IPS DF 6.9 (cell line): ENCODE data around the gene FAM3C.

ENCODE experiments used
- DNase-seq: peaks from one replicate; pipeline ENCODE4 v3.0.0-alpha.2; 2013; ENCODE audit warnings: low read depth, low spot score
- H3K27ac ChIP-seq: one replicate; pipeline ENCODE4 v1.5.1; 2013; ENCODE audit warnings: low read length, control low read depth
- H3K27me3 ChIP-seq: 2 replicates; pipeline ENCODE4 v1.6.1; 2013; ENCODE audit warnings: mild to moderate bottlenecking, low read length; ENCODE audit not compliant: control insufficient read depth, insufficient read depth
- H3K36me3 ChIP-seq: 2 replicates; pipeline ENCODE4 v1.6.1; 2013; ENCODE audit warnings: low read length; ENCODE audit not compliant: control insufficient read depth, insufficient read depth
- H3K4me1 ChIP-seq: 2 replicates; pipeline ENCODE4 v1.6.1; 2013; ENCODE audit warnings: low read length; ENCODE audit not compliant: control insufficient read depth, insufficient read depth
- H3K4me3 ChIP-seq: 2 replicates; pipeline ENCODE4 v1.5.1; 2013; ENCODE audit warnings: mild to moderate bottlenecking, low read length
- H3K9me3 ChIP-seq: 2 replicates; pipeline ENCODE4 v1.6.1; 2013; ENCODE audit warnings: low read length, inconsistent platforms; ENCODE audit not compliant: control insufficient read depth, insufficient read depth
- WGBS: extraction: QIAGEN DNeasy Blood & Tissue Kit; methylation state at CpG from one replicate; pipeline ENCODE4 v1.1.7; 2013; ENCODE audit warnings: mixed read lengths, missing lambda C conversion rate; ENCODE audit not compliant: insufficient read length, insufficient coverage; 5-methylcytosine and 5-hydroxymethylcytosine counted together

Gene FAM3C

DNA sequence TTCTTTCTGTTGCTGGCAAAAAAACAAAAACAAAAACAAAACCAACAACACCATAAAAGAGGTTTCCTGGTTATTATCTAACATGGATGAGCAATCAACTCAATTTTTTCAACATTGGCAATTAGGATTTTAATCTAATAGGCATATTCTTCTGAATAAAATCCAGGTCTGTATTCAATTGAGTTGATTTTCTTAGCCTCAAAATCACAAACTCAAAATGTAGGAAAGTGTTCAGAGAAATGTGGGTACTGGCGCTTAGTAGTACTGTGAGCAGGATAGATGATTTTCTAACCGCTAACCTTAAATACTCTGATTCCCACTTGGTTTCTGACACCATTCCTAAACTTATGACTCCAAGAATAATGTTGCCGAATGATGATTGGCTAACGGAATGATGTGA is 61.7 kb downstream of the FAM3C start:
- no CpG with 5 or more reads among the region's 4 CpGs for WGBS
- no peak for DNase-seq
- H3K4me3 ChIP-seq = no peak overlapping the region
- H3K27ac ChIP-seq = no peak overlapping the region
- H3K27me3 ChIP-seq = peaks cover 5% of the 10 kb centered on the region; the same call in 1 of the 2 replicates
- no peaks in the 10 kb centered on the region for H3K9me3 ChIP-seq
- no peaks in the 10 kb centered on the region for H3K36me3 ChIP-seq
- H3K4me1 ChIP-seq = no peaks in the 10 kb centered on the region

DNA sequence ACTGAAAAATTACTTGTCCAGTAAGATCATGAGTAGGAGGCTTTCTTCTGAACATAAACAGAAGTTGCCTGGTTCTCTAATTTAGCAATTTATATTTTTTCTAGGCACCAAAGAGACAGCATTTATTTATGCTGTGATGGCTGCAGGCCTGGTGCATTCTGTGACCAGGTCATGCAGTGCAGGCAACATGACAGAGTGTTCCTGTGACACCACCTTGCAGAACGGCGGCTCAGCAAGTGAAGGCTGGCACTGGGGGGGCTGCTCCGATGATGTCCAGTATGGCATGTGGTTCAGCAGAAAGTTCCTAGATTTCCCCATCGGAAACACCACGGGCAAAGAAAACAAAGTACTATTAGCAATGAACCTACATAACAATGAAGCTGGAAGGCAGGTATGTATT is 64.5 kb downstream of the FAM3C start:
- H3K4me3 ChIP-seq = no peak overlapping the region
- no peak for DNase-seq
- peaks cover 7% of the 10 kb centered on the region; the same call in 1 of the 2 replicates for H3K27me3 ChIP-seq
- no peaks in the 10 kb centered on the region for H3K4me1 ChIP-seq
- H3K27ac ChIP-seq = no peak overlapping the region
- WGBS = no CpG with 5 or more reads among the region's 5 CpGs
- no peaks in the 10 kb centered on the region for H3K9me3 ChIP-seq
- no peaks in the 10 kb centered on the region for H3K36me3 ChIP-seq

GRCh38 chr7:121331048-121331447 is 65.1 kb downstream of the FAM3C start:
- no peak overlapping the region for H3K27ac ChIP-seq
- peaks cover 7% of the 10 kb centered on the region; the same call in 1 of the 2 replicates for H3K27me3 ChIP-seq
- no peaks in the 10 kb centered on the region for H3K4me1 ChIP-seq
- no peaks in the 10 kb centered on the region for H3K36me3 ChIP-seq
- no peak overlapping the region for H3K4me3 ChIP-seq
- WGBS = no CpG with 5 or more reads among the region's 4 CpGs
- DNase-seq = no peak
- H3K9me3 ChIP-seq = no peaks in the 10 kb centered on the region

DNA sequence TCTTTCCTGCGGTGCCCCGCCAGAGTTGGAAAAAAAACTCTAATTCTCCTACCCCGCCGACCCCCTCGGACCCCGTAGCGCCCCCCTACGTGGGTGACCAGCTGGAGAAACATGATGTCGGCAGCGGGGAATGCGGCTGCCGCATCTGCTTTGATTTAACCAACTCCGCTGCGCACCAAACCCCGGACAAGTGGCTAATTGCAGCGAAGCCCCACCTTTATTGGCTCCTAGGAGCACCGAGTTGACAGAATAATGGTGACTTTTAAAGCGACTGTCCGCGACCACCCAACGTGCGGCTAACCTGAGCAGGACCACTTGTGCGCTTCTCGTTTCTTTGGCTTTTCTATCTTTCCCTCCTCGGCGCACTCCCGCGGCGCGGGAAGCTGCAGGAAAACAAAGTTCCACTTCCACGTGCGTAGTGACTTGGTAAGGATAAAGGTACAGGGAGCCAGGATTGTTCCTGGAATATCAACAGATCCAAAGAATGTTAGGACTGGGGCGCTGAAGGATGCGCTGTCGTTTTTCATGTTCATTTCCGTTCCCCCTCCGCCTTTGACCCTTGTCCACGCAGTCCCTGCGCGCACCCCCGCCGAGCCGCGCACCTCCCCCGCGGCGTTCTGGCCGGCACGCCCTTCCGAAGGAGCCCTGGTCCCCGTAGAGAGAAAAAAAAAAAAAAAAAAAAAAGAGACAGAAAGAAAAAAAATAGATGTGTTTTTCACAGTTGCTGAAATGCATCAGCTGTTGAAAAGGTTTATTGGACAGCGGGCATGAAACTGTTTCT is 65.9 kb downstream of the FAM3C start:
- no peaks in the 10 kb centered on the region for H3K4me1 ChIP-seq
- no peak overlapping the region for H3K27ac ChIP-seq
- no peaks in the 10 kb centered on the region for H3K9me3 ChIP-seq
- no peaks in the 10 kb centered on the region for H3K36me3 ChIP-seq
- WGBS = no CpG with 5 or more reads among the region's 52 CpGs
- no peak for DNase-seq
- H3K4me3 ChIP-seq = peak overlapping the region; percentile 46; the same call in 1 of the 2 replicates
- peaks cover 7% of the 10 kb centered on the region; the same call in 1 of the 2 replicates for H3K27me3 ChIP-seq

DNA sequence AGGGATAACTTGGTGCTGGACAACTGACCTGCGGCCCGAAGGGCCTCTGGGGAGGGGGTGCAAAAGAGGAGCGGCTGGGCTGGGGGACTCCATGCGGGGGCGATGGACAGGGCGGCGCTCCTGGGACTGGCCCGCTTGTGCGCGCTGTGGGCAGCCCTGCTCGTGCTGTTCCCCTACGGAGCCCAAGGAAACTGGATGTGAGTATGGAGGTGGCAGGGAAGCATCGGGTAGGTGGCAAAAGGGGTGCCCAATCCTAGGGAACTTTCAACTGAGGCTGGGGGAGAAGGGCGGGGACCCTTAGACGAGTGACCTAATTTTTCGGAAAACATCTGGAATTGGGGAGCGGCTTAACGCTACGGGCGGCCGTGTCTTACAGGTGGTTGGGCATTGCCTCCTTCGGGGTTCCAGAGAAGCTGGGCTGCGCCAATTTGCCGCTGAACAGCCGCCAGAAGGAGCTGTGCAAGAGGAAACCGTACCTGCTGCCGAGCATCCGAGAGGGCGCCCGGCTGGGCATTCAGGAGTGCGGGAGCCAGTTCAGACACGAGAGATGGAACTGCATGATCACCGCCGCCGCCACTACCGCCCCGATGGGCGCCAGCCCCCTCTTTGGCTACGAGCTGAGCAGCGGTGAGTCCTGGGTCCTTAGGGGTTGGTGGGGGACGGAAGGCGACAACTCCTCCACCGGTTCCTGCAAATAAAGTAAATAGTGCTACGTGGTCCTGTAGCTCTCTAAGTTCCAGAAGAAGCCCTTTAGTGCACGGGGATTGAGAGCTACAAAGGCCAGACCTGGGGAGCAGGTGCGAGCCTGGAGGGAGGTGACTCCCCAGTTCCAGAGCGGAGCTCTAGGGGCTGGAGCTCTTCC is 66.7 kb downstream of the FAM3C start:
- Histone ChIP-seq H3K36me3 (no peaks in the 10 kb centered on the region), H3K27me3 (peaks cover 7% of the 10 kb centered on the region; the same call in 1 of the 2 replicates), H3K4me1 (no peaks in the 10 kb centered on the region), H3K9me3 (no peaks in the 10 kb centered on the region), H3K4me3 (peak overlapping the region; percentile 46; the same call in 1 of the 2 replicates), H3K27ac (no peak overlapping the region)
- no peak for DNase-seq
- WGBS = no CpG with 5 or more reads among the region's 47 CpGs

- H3K36me3 ChIP-seq = no peaks in the 10 kb centered on the region
- H3K4me1 ChIP-seq = no peaks in the 10 kb centered on the region
- peak within 1 kb of the TSS; percentile 46; the same call in 1 of the 2 replicates for H3K4me3 ChIP-seq
- no peaks in the 10 kb centered on the region for H3K9me3 ChIP-seq
- no CpG with 5 or more reads among the region's 27 CpGs for WGBS
- H3K27ac ChIP-seq = no peak within 1 kb of the TSS
- peaks cover 7% of the 10 kb centered on the region; the same call in 1 of the 2 replicates for H3K27me3 ChIP-seq
- no peak for DNase-seq
Measured at GRCh38 chr7:121328508-121329190, 67.5 kb downstream of the FAM3C start, which contains the start of gene WNT16. Gene WNT16 (plus strand): TSS chr7:121329000. CDS start chr7:121329293, 293 bp downstream.

GRCh38 chr7:121327671-121328070 is 68.4 kb downstream of the FAM3C start:
- no peak for DNase-seq

GRCh38 chr7:121323515-121324302 is 72.4 kb downstream of the FAM3C start:
- no peaks in the 10 kb centered on the region for H3K36me3 ChIP-seq
- H3K9me3 ChIP-seq = no peaks in the 10 kb centered on the region
- H3K27ac ChIP-seq = no peak overlapping the region
- H3K4me3 ChIP-seq = no peak overlapping the region
- H3K4me1 ChIP-seq = no peaks in the 10 kb centered on the region
- no peak for DNase-seq
- WGBS = no CpG with 5 or more reads among the region's 5 CpGs
- peaks cover 2% of the 10 kb centered on the region; the same call in 1 of the 2 replicates for H3K27me3 ChIP-seq

More at GRCh38 chr7:121327671-121328070, 68.4 kb downstream of the FAM3C start:
- Histone ChIP-seq H3K4me1 (no peaks in the 10 kb centered on the region), H3K9me3 (no peaks in the 10 kb centered on the region), H3K27me3 (peaks cover 7% of the 10 kb centered on the region; the same call in 1 of the 2 replicates), H3K36me3 (no peaks in the 10 kb centered on the region), H3K4me3 (no peak overlapping the region), H3K27ac (no peak overlapping the region)
- WGBS = no CpG with 5 or more reads among the region's 5 CpGs

DNA sequence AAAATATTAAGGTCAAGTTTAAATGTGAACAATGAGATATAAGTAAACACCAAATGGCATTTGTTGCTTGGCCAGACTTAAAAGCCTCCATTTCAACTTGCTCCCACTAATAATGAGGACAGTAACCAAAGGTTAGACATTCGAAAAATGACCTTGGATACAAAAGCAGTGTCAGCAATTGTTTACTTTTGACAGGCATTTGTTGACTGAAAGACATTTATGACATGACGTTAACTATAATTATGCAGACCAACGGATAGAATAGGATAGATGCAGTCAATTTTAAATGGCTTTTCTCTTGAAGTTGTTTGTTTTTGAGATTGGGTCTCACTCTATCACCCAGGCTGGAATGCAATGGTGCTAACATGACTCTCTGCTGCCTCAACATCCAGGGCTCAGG is 73.6 kb downstream of the FAM3C start:
- Histone ChIP-seq H3K27ac (no peak overlapping the region), H3K9me3 (no peaks in the 10 kb centered on the region), H3K36me3 (no peaks in the 10 kb centered on the region), H3K4me3 (no peak overlapping the region), H3K27me3 (no peaks in the 10 kb centered on the region), H3K4me1 (no peaks in the 10 kb centered on the region)
- no CpG with 5 or more reads among the region's 3 CpGs for WGBS
- DNase-seq = no peak
